H1 (cell line): ENCODE results near the gene DYNC1I2. TPM values are rescaled to one million over a fixed set of nuclear protein-coding genes. Genes with fewer than 3 reads are reported as not detected.

ENCODE experiments used
- CTCF ChIA-PET: fragments of 300-600 bp; sonication (Branson Sonifier 250); formaldehyde crosslinking; loops from one replicate; lab custom pipeline; 2021; ENCODE audit not compliant: partially characterized antibody; lab: Charles Lee
- POLR2A ChIA-PET: fragments of 300-600 bp; sonication (Branson Sonifier 250); formaldehyde crosslinking; loops from one replicate; lab custom pipeline; 2021; ENCODE audit warnings: inconsistent platforms; ENCODE audit not compliant: partially characterized antibody; lab: Charles Lee
- DNase-seq, 2 experiments: peaks; one replicate each; pipeline versions ENCODE4 v3.0.0 to v3.0.0-alpha.2; 2010 to 2022; ENCODE audit warnings: low spot score in 2 of 2, low read depth in 1 of 2, mixed read lengths in 1 of 2
- FAIRE-seq: peaks from 2 replicates; lab custom pipeline; 2011; peaks lifted over from hg19 to GRCh38; lab: Jason Lieb, UNC
- H2AFZ ChIP-seq: 2 replicates; pipeline ENCODE4 v1.8.1; 2012; ENCODE audit warnings: low read length, inconsistent platforms
- H2AK5ac ChIP-seq: 2 replicates; pipeline ENCODE4 v1.6.1; 2013; ENCODE audit warnings: low read depth, low read length
- H2BK120ac ChIP-seq: replicated peaks from 2 replicates; pipeline ENCODE3; 2013; ENCODE audit warnings: low read depth, low read length, inconsistent platforms
- H2BK12ac ChIP-seq: 2 replicates; pipeline ENCODE4 v1.6.1; 2013; ENCODE audit warnings: low read depth, low read length
- H2BK15ac ChIP-seq: 2 replicates; pipeline ENCODE4 v1.6.1; 2013; ENCODE audit warnings: low read length
- H2BK20ac ChIP-seq: 2 replicates; pipeline ENCODE4 v1.6.1; 2013; ENCODE audit warnings: low read length
- H2BK5ac ChIP-seq: 2 replicates; pipeline ENCODE4 v1.6.1; 2013; ENCODE audit warnings: low read depth, low read length
- H3K14ac ChIP-seq: 2 replicates; pipeline ENCODE4 v1.6.1; 2013; ENCODE audit warnings: inconsistent platforms; ENCODE audit not compliant: insufficient read length
- H3K18ac ChIP-seq: 2 replicates; pipeline ENCODE4 v1.6.1; 2013; ENCODE audit warnings: low read length; ENCODE audit errors: extremely low read depth
- H3K23ac ChIP-seq: 2 replicates; pipeline ENCODE4 v1.6.1; 2013; ENCODE audit warnings: inconsistent platforms; ENCODE audit not compliant: insufficient read length
- H3K23me2 ChIP-seq: 2 replicates; pipeline ENCODE4 v1.6.1; 2013; ENCODE audit warnings: low read depth, low read length
- H3K27ac ChIP-seq: 2 replicates; pipeline ENCODE4 v1.6.1; 2011; ENCODE audit warnings: low read depth, low read length, inconsistent platforms
- H3K27me3 ChIP-seq, 4 experiments: replicated peaks in 1 of 4; 1 replicate in 1 of 4; 2 replicates in 3 of 4; pipeline versions ENCODE4 v1.6.1 to v1.8.1; 2011 to 2013; ENCODE audit warnings: low read length in 3 of 4, mild to moderate bottlenecking in 3 of 4, inconsistent platforms in 2 of 4, mixed read lengths in 2 of 4, moderate library complexity in 1 of 4; ENCODE audit not compliant: control insufficient read depth in 3 of 4, insufficient read depth in 3 of 4; ENCODE audit errors: extremely low read depth in 1 of 4
- H3K36me3 ChIP-seq, 4 experiments: 2 replicates each; pipeline versions ENCODE4 v1.6.1 to v1.8.1; 2011 to 2013; ENCODE audit warnings: mild to moderate bottlenecking in 4 of 4, low read length in 3 of 4, moderate library complexity in 2 of 4, control low read depth in 1 of 4, inconsistent platforms in 1 of 4; ENCODE audit not compliant: insufficient read depth in 4 of 4, control insufficient read depth in 2 of 4
- H3K4ac ChIP-seq: replicated peaks from 2 replicates; pipeline ENCODE3; 2013; ENCODE audit warnings: low read length, low read depth, mixed read lengths, inconsistent platforms; ENCODE audit not compliant: insufficient read length
- H3K4me1 ChIP-seq, 4 experiments: replicated peaks in 1 of 4; 1 replicate in 1 of 4; 2 replicates in 3 of 4; pipeline versions ENCODE4 v1.6.1 to v1.8.1; 2011 to 2013; ENCODE audit warnings: low read length in 3 of 4, inconsistent platforms in 2 of 4, mixed read lengths in 1 of 4; ENCODE audit not compliant: insufficient read depth in 4 of 4, control insufficient read depth in 3 of 4
- H3K4me2 ChIP-seq, 2 experiments: 2 replicates each; pipeline versions ENCODE4 v1.6.1 to v1.8.1; 2011 to 2013; ENCODE audit warnings: low read depth in 2 of 2, low read length in 2 of 2, control low read depth in 1 of 2, inconsistent platforms in 1 of 2, mild to moderate bottlenecking in 1 of 2; ENCODE audit not compliant: insufficient read depth in 1 of 2
- H3K4me3 ChIP-seq, 4 experiments: fragments of 200-600, 300-600 bp in 1 of 4; sonication (generic), shearing (Covaris generic), sonication (Bioruptor Twin) in 1 of 4; 2 replicates each; pipeline versions ENCODE4 v1.5.1 to v1.8.1; 2011 to 2016; ENCODE audit warnings: low read length in 4 of 4, low read depth in 3 of 4, control low read depth in 2 of 4, inconsistent platforms in 2 of 4, mild to moderate bottlenecking in 2 of 4, mixed read lengths in 1 of 4, moderate library complexity in 1 of 4; ENCODE audit not compliant: insufficient read depth in 2 of 4; ENCODE audit errors: extremely low read depth in 1 of 4
- H3K56ac ChIP-seq: replicated peaks from 2 replicates; pipeline ENCODE3; 2013; ENCODE audit warnings: low read depth, mild to moderate bottlenecking, mixed read lengths, low read length, inconsistent platforms; ENCODE audit not compliant: insufficient read length
- H3K79me1 ChIP-seq: 2 replicates; pipeline ENCODE4 v1.6.1; 2013; ENCODE audit warnings: low read depth, low read length, control low read depth
- H3K79me2 ChIP-seq, 2 experiments: 2 replicates each; pipeline versions ENCODE4 v1.6.1 to v1.8.1; 2012 to 2013; ENCODE audit warnings: low read length in 2 of 2, mild to moderate bottlenecking in 2 of 2, inconsistent platforms in 1 of 2; ENCODE audit not compliant: insufficient read depth in 2 of 2, control insufficient read depth in 1 of 2
- H3K9ac ChIP-seq, 4 experiments: replicated peaks in 1 of 4; 1 replicate in 1 of 4; 2 replicates in 3 of 4; pipeline versions ENCODE4 v1.6.1 to v1.8.1; 2011 to 2013; ENCODE audit warnings: low read depth in 3 of 4, low read length in 3 of 4, control low read depth in 2 of 4, mild to moderate bottlenecking in 2 of 4, moderate library complexity in 2 of 4, inconsistent platforms in 1 of 4; ENCODE audit errors: extremely low read depth in 1 of 4
- H3K9me3 ChIP-seq, 2 experiments: 2 replicates each; pipeline versions ENCODE4 v1.6.1 to v1.8.1; 2012 to 2013; ENCODE audit warnings: mild to moderate bottlenecking in 2 of 2, moderate library complexity in 2 of 2, control low read depth in 1 of 2, inconsistent platforms in 1 of 2, low read depth in 1 of 2, low read length in 1 of 2, mixed read lengths in 1 of 2; ENCODE audit not compliant: insufficient read depth in 2 of 2
- H4K20me1 ChIP-seq, 2 experiments: replicated peaks in 1 of 2; 2 replicates each; pipeline versions ENCODE3 to v1.8.1; 2011 to 2013; ENCODE audit warnings: inconsistent platforms in 2 of 2, low read length in 2 of 2, mild to moderate bottlenecking in 1 of 2; ENCODE audit not compliant: insufficient read depth in 2 of 2, control insufficient read depth in 1 of 2
- H4K5ac ChIP-seq: 2 replicates; pipeline ENCODE4 v1.6.1; 2013; ENCODE audit warnings: low read length, low read depth, mixed read lengths, inconsistent platforms; ENCODE audit not compliant: insufficient read length
- H4K8ac ChIP-seq: 2 replicates; pipeline ENCODE4 v1.8.0; 2013; ENCODE audit warnings: mild to moderate bottlenecking, moderate library complexity, low read length, inconsistent platforms; ENCODE audit not compliant: insufficient read depth; ENCODE audit errors: extremely low read depth
- H4K91ac ChIP-seq: replicated peaks from 2 replicates; pipeline ENCODE3; 2013; ENCODE audit warnings: low read length, mixed read lengths, inconsistent platforms; ENCODE audit not compliant: insufficient read length
- CREB1 ChIP-seq: IDR thresholded peaks from 2 replicates; pipeline ENCODE4 v1.6.1; 2012; ENCODE audit warnings: inconsistent platforms
- CTCF ChIP-seq, 3 experiments: IDR thresholded peaks; 1 replicate in 2 of 3; 2 replicates in 1 of 3; pipeline versions ENCODE4 v1.5.1 to v1.6.1; 2011; ENCODE audit warnings: low read length in 3 of 3, mild to moderate bottlenecking in 3 of 3, inconsistent platforms in 2 of 3, low read depth in 1 of 3, moderate library complexity in 1 of 3; ENCODE audit not compliant: insufficient read depth in 1 of 3; ENCODE audit errors: control extremely low read depth in 1 of 3
- KDM4A ChIP-seq: IDR thresholded peaks from one replicate; pipeline ENCODE4 v1.7.1; 2012; ENCODE audit warnings: low read depth, mild to moderate bottlenecking, moderate library complexity, low read length, inconsistent platforms; ENCODE audit not compliant: severe bottlenecking
- RAD21 ChIP-seq, 2 experiments: IDR thresholded peaks in 1 of 2; conservative IDR thresholded peaks in 1 of 2; 2 replicates each; pipeline ENCODE4 v1.6.1; 2011; ENCODE audit warnings: low read depth in 2 of 2, low read length in 2 of 2, improper control_type of control experiment in 1 of 2, inconsistent platforms in 1 of 2, mild to moderate bottlenecking in 1 of 2, moderate library complexity in 1 of 2
- WGBS, 2 experiments: shearing (Covaris generic) in 1 of 2; methylation state at CpG; one replicate each; pipeline versions ENCODE4 v1.1.6 to v1.1.7; 2013 to 2015; ENCODE audit warnings: low lambda C conversion rate in 2 of 2, mixed read lengths in 2 of 2, inconsistent platforms in 1 of 2, low coverage in 1 of 2, missing lambda C conversion rate in 1 of 2; ENCODE audit not compliant: insufficient replicate concordance in 2 of 2, insufficient coverage in 1 of 2, insufficient read length in 1 of 2; ENCODE audit errors: extremely low coverage in 1 of 2, missing lambda C conversion rate in 1 of 2; 5-methylcytosine and 5-hydroxymethylcytosine counted together
- polyA plus RNA-seq, 7 experiments: library from polyadenylated mRNA; depleted of rRNA in 3 of 7; stranded (reverse) in 5 of 7; unstranded in 2 of 7; fragments of >200 nt in 5 of 7; fragments of 200-250 nt in 2 of 7; gene quantifications; 1 replicate in 5 of 7; 2 replicates in 1 of 7; 4 replicates in 1 of 7; pipeline versions ENCODE4 v1.2.1 to v1.2.3, GENCODE V29; 2011 to 2013; ENCODE audit warnings: missing spikeins in 2 of 7, mixed read lengths in 2 of 7
- total RNA-seq: library from RNA; stranded (reverse); fragmentation: NEBNext Ultra II Directional; extraction: Animal tissue kit (Norgen Biotek cat#: 25700); gene quantifications from 2 replicates; pipeline ENCODE4 v1.2.1, GENCODE V29; 2021

DYNC1I2 gene
- total and polyA plus RNA-seq, 2 of the 8 experiments (the other 6 are each of a cell fraction or from before 2014, with no cell fraction given): 67.3 to 68.1 TPM

- DNase-seq: no peak
- Histone ChIP-seq H2BK5ac (no peak overlapping the region), H3K14ac (no peak overlapping the region), H4K8ac (no peak overlapping the region), H3K79me2 (no peaks in the 10 kb centered on the region), H3K4ac (no peak overlapping the region), H3K9ac (no peak overlapping the region), H3K4me3 (peak overlapping the region in 1 of 4 experiments; percentile 27; a peak in 1 of 8 replicates), H4K20me1 (peaks cover 0 to 2% of the 10 kb centered on the region in 2 experiments), H3K27ac (no peak overlapping the region), H2BK15ac (no peak overlapping the region), H2AFZ (no peak overlapping the region), H3K9me3 (no peaks in the 10 kb centered on the region), H2BK120ac (no peak overlapping the region), H3K36me3 (peaks cover 0 to 13% (median 6%) of the 10 kb centered on the region in 4 experiments; a peak in 3 of 8 replicates), H3K27me3 (no peaks in the 10 kb centered on the region), H4K5ac (no peak overlapping the region), H3K4me2 (peak overlapping the region in 1 of 2 experiments; percentile 48; a peak in 1 of 4 replicates), H3K4me1 (peaks cover 4 to 17% (median 11%) of the 10 kb centered on the region in 4 experiments), H3K18ac (peak overlapping the region; percentile 49; the same call in 1 of the 2 replicates), H3K23ac (no peak overlapping the region), H4K91ac (no peak overlapping the region), H2AK5ac (0 out of 2 replicates have a peak overlapping the region, but pooled peaks have one; percentile 7), H3K23me2 (no peaks in the 10 kb centered on the region), H3K56ac (no peak overlapping the region), H2BK20ac (no peak overlapping the region), H3K79me1 (no peaks in the 10 kb centered on the region)
- no peak for FAIRE-seq
- CTCF ChIA-PET: interaction anchor here (0.7 to 2.0 kb wide), 10 partner anchors 9 to 317 kb away, joined by 3 to 6 read pairs (median 3); no protein-coding TSS in a partner anchor
- WGBS, 2 experiments: 77% methylated on average over 11 of the region's 11 CpGs; no CpG with 5 or more reads in 1 of the 2 experiments
- TF ChIP-seq KDM4A (no peak), CTCF (IDR thresholded peaks at IDR 0.05; ENCODE audit: control extremely low read depth in 1 of 3, insufficient read depth in 1 of 3, low read depth in 1 of 3, low read length in 3 of 3) (peak in 2 of 3 experiments; percentile 18 to 28; a peak in 3 of 4 replicates), CREB1 (peak; percentile 76), RAD21 (IDR thresholded peaks at IDR 0.05 in 1 of 2, conservative IDR thresholded peaks at IDR 0.05 in 1 of 2; ENCODE audit: low read depth in 2 of 2, low read length in 2 of 2) (peak; percentile 45 to 56; a peak in 3 of 4 replicates)
- TF ChIP-seq, all 59 proteins: peak for 3
- H2BK12ac ChIP-seq: no peak overlapping the region
- POLR2A ChIA-PET: no interaction called here
Measured at GRCh38 chr2:171787333-171788072, 100.2 kb downstream of the DYNC1I2 start.
